TTC549 (cell line): ENCODE data around the gene HSBP1L1.
"Not testable (repeated sequence)": the region's sequence is repeated elsewhere in the genome, so short reads cannot be mapped to it uniquely, and the experiment has no call there.

Experiments
- FAIRE-seq: peaks from 2 replicates; lab custom pipeline; 2012; peaks lifted over from hg19 to GRCh38; lab: Jason Lieb, UNC

HSBP1L1 gene

DNA sequence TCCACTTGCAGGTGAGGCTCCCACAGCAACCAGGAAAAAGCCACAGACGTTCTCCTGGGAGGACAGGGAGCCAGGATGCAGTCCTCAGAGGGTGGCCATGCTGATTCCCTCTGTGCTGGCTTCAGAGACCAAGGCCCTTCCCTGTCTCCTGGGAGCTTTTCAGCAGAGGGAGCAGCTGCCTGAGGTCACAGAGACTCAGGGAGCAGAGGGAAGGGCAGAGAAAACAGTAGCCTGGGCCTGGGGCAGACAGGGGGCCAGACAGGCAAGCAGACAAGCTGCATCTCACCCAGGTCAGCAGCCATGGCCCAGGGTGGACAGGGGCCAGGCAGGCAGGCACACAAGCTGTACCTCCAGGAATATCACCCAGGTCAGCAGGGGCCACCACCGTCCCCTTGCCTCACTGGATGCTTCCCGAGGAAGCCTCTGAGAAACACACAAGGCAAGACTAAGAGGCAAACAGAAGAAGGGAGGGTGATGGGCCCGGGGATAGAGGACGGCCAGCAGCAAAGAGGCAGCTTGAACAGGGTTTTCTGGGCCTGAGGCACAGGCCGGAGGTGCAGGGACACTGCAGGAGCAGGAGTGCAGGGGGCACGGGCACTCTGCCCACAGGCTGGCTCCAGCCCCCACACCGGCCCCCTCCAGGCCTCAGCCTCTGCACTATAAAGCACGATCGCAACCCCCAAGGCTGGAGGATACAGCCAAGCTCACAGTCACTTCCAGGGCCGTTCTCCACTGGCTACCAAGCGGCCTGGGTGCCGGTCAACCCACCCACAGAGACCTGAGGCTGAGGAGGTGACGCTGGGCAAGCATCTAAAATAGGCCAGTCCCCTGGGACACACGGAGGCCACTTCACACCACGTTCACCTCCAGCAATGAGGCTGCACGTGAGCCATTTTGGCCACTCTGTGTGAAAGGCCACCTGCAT lies 19.1 kb upstream of the HSBP1L1 start:
- FAIRE-seq: no peak

DNA sequence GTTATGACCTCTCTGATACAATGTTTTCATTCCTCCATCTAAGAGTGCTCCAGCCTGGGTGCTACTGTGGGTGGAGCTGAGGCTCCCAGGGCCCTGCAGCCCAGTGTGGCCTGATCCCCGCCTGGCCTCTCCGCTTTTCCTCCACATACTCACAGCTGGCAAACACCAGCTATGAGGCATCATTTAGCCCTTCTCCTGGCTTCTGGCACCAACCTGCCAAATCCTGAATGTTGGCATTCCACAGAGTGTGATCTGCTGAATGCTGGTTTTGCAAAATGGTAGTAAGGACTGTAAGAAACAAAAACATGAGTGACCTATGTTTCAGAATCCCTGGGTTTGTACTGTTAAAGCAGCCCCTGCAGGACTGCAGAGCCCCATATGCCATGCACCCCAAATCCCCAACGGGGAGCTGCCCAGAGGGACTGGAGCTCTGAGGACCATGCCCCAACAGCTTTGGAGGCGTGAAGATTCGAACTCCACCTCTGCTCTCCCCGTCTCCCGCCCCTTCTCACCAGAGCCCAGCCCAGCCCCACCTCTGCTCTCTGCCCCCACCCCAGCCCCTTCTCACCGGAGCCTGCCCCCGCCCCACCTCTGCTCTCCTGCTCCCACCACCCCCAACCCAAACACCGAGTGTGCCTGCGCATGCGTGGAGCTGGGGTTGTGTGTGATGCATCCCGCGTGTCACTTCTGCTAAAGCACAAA lies 17.2 kb upstream of the HSBP1L1 start:
- no peak for FAIRE-seq

DNA sequence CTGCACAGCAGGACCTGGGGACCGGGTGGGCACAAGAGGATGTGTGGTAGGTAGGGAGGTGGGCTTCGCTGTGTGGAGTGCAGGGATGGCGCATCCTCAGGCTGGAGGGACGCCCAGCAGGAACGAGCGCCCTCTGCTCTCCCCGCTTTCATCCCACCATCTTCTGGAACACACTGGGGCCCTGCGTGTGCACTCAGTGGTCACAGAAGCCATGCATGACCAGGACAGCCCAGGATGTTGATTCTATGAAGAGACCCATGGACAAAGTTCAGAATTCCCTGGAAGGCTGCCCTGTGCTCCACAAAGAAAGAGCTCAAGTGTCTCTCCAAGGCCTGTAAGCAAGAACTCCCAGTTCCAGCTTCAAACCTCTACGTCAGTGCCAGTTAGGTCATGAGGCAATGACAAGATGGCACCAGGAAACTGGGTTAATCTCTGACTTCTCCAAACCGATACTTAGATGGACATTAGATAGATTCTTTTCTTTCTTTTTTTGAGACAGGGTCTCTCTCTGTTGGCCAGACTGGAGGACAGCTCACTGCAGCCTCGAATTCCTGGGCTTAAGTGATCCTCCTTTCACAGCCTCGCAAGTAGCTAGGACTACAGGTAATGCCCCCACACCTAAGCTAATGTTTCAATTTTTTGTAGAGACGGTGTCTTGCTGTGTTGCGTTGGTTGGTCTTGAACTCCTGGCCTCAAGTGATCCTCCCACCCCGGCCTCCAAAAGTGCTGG lies 16.4 kb upstream of the HSBP1L1 start:
- FAIRE-seq: no peak

DNA sequence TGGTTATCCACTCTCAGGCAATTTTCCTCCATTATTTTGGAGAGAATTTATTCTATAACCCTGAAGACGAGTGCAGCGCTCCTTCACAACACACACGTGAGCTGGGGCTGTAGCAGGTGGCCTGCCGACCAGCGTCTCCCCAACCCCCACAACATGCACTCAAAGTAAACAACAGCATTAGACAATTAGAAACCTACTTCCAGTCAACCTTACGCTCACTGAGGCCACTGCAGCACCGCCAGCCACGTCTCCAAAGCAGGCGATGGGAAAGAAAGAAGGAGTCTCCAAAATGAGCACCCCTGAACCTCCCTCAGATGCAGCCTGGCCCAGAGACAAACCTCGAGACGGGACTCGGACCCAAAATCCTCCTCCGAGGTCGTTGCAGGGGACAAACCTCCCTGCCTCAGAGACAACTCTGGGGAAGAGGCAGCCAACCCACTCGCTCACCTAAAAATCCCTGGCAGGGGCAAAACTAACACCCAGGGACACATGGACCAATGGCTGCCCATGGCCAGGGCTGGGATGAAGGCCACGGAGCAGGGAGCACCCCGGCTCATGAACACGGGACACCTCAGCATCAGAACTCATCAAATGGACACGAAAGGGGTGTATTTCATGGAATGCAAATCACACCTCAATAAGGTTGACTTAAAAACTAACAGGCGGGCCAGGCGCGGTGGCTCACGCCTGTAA lies 15.6 kb upstream of the HSBP1L1 start:
- FAIRE-seq: no peak

DNA sequence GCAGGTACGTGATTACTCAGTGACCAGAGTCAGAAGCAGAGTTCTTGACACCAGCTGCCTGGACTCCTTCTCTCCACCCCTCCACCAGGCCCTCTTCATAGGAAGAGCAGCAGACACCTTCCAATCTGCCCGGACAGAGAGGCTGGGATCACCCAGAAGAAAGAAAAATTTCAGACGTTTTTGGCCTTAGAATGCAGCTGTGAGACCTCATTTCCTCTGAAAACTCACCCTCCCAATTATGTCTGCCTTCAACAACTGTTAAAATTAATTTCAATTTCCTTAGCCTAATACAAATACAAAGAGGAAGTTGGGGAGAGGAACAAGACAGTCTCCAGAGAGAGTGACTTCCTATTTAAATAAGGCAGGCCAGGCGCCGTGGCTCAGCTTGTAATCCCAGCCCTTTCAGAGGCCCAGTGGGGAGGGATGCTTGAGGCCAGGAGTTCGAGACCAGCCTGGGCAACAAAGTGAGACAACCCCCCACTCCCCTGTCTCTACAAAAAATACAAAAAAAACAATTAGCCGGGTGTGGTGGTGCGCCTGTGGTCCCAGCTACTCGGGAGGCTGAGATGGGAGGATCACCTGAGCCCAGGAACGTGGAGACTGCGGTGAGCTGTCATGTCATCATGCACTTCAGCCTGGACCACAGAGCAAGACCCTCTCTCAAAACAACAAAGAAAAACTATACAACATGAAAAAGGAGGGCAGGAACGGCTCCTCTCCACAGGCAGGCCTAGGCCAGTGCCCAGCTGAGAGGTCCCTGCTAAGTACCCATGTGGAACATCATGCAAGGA lies 14.6 kb upstream of the HSBP1L1 start:
- no peak for FAIRE-seq

DNA sequence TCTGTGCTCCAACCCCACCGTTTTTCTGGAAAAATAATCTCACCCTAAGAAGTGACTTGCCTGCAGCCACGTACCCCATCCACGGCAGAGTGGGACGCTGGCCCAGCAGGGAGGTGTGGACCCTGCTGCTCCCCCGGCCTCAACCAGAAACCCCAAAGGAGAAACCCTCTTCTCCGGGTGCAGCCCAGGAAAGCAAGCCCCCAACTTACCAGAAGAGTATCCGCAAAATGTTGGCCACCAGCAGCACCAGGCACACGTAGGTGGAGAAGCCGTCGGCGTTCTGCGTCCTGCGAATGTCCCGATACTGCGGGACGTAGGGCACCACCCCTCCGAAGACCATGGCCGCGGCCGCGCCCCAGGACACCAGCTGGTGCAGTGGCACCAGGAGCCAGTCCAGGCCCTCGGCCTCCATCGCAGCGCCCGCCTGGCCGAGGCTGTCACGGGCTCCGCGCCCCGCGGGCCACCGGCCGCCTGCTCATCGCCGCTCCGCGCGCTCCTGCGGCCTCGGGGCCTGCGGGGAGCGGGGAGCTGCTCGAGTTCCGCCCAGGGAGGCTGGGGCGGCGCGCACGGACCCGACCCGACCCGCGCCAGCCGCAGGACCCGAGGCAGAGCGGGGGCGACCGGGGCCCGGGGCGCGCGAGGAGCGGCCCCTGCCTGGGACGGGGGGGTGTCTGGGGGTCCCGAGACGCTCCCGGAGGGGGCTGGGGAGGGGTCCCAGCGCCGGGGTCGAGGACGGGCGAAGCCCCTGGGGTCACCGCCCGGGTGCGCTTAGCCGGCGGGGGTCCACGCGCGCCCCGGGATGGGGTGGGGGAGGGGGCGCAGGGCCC lies 13.7 kb upstream of the HSBP1L1 start:
- no peak for FAIRE-seq

DNA sequence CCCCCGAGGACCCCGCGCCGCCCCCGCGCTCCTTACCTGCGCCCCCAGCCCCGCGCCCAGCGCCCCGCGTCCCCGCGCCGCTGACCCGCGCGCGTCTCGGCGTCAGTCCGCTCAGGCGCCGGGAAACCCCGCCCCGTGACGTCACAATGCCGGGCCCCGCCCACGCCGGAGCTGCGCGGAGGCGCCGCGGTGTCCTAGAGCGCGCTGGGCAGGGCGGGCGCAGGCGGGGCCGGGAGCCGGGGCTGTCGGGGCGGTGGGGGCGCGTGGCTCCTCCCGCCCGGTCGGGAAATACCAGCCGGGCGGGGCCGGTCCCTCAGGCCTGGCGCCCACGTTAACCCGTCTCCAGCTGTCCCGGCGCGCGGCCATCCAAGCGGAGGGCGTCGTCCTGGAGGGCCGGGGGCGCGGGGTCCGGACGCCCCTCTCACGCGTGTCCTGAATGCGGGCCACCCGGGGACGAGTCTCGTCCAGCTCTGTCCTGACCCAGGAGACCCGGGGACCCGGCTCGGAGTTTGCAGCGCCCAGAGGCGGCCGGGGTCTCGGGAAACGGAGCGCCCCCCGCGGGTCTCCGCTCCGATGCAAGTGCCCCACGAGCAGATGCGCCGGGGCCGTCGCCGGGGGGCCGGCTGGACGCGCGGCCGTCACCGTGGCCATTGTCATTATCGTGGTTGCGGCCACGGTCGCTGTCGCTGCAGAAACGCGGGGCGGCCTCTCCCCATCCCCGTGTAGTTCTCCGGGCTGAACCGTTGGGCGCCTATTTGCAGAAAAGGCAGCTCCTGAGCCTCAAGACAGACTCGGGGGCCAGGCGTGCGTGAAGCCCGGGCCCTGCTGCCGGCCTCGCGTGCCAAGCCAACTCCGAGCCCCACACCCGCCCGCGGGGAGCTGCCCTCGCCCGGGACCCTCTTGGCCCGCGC lies 12.6 kb upstream of the HSBP1L1 start, which contains the start of gene SLC66A2:
Gene SLC66A2 (minus strand): TSS at position 109 of the 911 bp plus-strand sequence. CDS start 727 bp downstream, outside the sequence.
- FAIRE-seq: no peak

DNA sequence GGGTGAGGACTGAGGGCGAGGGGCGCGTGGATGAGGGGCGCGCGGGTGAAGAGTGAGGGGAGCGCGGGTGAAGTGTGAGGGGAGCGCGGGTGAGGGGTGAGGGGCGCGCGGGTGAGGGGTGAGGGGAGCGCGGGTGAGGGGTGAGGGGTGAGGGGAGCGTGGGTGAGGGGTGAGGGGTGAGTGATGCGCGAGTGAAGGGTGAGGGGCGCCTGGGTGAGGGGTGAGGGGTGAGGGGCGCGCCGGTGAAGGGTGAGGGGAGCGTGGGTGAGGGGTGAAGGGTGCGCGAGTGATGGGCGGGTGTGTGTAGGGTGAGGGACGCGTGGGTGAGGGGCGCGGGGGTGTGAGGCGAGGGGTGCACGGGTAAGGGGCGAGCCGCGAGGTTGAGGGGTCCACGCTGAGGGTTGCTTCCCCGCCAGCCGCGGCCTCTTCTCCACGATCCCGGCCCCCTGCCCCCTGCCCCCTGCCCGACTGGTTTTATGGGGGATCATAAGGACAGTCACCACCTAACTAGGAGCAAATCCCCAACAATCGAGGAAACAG lies 11.9 kb upstream of the HSBP1L1 start:
- FAIRE-seq: no peak

DNA sequence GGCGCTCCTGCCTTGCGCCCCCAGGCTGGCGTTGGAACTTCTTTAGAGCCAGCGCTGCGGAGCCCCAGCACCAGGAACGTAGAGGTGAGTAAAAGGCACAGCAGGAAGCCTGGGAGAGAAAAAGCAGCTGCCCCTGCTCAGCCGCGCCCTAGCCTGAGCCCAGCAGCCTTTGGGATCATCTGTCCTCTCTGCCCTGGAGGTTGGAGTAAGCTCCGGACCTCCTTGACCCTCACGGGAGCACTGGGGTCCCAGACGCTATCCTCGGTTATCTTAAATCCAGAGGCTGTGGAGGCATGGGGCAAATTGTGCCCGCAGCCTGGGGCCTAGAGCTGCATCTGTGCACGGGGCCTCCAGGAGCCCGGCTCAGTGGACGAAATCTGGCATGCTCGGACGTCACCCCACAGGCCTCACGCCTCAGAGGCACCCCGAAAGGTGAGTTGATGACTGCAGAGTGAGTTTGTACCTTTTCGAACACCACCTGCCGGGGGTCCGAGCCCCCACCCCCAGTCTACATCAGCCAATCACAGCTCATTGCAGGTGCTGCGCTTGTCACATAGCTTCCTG lies 11.4 kb upstream of the HSBP1L1 start:
- no peak for FAIRE-seq

DNA sequence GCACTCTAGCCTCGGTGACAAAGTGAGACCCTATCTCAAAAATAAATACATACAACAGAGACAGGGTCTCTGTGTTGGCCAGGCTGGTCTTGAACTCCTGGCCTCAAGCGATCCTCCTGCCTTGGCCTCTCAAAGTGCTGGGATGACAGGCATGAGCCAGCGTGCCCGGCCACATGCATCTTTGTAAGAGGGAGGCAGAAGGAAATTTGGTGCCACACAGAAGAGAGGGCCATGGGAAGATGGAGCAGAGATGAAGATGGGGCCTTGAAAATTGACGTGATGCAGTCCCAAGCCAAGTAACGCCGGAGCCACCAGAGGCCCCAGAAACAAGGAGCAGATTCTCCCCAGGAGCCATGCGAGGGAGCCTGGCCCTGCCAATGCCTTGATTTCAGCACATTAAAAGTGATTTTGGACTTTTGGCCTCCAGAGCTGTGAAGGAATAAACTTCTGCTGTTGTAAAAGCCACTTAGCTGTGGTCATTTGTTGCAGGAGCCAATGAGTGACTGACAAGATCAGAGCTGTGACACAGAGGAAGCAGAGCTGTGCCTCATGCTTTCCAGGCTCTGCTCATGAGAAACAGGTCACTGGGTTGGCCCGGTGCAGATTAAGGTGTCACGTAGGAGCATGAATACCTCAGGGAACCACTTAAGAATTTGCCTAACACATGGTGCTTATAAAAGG lies 10.3 kb upstream of the HSBP1L1 start:
- FAIRE-seq: no peak

DNA sequence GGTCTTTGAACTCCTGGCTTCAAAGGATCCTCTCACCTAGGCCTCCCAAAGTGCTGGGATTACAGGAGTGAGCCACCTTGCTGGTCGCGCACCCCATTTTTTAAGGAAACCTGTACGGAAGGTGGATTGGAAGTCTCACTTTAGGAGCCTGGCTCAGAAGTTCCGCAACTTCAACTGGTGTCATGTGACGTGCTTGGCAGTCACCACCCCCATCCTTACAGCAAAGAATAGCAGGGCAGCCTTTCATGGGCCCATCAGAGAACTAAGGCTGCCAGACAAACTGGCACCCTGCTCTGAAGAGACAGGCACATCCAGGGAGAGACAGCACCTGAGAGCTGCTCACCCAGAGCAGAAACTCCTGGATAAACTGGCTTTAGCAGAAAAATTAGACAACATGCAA lies 9.7 kb upstream of the HSBP1L1 start:
- FAIRE-seq: no peak

DNA sequence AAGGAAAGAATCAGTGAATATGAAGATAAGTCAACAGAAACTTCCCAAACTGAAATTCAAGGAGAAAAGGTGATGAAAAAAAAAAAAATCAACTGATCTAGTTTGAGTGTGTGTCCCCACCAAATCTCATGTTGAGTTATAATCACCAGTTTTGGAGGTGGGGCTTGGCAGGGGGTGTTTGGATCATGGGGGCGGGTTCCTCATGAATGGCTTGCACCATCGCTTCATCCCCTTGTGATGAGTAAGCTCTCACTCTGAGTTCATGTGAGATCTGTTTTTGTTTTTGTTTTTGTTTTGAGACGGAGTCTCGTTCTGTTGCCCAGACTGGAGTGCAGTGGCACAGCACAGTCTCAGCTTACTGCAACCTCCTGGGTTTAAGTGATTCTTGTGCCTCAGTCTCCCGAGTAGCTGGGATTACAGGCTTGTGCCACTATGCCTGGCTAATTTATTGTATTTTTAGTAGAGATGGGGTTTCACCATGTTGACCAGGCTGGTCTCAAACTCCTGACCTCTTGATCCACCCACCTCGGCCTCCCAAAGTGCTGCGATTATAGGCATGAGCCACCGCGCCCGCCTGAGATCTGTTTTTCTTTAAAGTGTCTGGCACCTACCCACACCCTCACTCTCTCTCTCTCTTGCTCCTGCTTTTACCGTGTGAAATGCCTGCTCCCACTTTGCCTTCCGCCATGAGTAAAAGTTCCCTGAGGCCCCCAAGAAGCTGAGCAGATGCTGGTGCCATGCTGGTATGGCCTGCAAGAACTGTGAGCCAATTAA lies 9.0 kb upstream of the HSBP1L1 start:
- FAIRE-seq: no peak

DNA sequence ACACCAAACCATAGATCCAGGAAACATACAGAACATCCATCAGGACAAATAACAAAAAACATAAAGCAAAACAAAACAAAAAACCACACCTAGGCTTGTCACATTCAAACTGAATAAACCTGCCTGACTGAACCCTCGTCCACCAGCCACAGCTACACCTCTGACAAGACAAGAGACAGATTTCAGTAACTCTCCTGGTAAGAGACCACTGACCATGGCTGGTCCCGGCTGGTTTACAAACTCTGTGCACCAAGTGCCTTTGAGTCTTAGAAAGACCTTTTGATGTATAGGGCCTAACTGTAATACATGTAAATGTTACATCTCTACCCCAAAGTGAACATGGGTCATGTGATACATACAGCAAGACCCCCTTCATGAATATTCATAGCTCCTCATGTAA lies 8.2 kb upstream of the HSBP1L1 start:
- FAIRE-seq: no peak

DNA sequence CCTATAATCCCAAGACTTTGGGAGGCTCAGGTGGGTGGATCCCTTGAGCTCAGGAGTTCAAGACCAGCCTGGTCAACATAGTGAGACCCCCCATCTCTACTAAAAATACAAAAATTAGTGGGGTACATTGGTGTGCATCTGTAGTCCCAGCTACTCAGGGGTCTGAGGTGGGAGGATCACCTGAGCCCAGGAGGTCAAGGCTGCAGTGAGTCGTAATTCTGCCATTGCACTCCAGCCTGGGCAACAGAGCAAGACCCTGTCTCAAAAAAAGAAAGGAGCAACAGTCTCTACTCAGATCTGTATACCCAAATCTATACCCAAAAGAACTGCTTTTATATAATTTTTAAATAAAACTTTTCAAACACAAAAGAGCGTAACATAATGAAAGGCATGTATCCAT lies 5.5 kb upstream of the HSBP1L1 start:
- FAIRE-seq: no peak

DNA sequence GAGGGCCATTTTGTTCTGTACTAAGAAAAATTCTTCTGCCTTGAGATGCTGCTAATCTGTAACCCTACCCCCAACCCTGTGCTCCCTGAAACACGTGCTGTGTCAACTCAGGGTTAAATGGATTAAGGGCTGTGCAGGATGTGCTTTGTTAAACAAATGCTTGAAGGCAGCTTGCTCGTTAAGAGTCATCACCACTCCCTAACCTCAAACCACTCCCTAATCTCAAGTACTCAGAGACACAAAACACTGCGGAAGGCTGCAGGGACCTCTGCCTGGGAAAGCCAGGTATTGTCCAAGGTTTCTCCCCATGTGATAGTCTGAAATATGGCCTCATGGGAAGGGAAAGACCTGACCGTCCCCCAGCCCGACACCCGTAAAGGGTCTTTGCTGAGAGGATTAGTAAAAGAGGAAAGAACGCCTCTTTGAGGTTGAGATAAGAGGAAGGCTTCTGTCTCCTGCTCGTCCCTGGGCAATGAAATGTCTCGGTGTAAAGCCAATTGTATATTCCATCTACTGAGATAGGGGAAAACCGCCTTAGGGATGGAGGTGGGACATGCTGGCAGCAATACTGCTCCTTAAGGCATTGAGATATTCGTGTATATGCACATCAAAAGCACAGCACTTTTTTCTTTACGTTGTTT lies 4.2 kb upstream of the HSBP1L1 start:
- not testable (repeated sequence) for FAIRE-seq

DNA sequence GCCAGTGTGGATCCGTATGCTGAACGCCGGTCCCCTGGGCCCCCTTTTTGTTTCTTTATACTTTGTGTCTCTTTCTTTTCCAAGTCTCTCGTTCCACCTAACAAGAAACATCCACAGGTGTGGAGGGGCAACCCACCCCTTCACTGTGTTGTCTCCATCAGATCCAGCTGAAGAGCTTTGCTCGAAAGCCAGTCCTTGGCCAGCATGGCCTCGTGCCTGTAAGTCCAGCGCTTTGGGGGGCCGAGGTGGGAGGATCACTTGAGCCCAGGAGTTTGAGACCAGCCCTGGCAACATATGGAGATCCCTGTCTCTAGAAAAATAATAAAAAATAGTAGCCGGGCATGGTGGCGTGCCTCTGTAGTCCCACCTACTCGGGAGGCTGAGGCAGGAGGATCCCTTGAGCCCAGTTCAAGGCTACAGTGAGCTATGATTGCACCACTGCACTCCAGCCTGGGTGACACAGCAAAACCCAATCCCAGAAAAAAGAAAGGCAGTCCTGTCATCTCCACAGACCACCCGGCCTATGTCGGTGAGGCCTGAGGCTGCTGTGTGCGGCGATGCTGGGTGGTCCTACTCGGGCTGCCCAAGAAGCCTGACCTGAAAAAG lies 3.4 kb upstream of the HSBP1L1 start:
- FAIRE-seq: no peak
